Fibroblast of the aortic adventitia (primary cell): ENCODE results near the gene SH3YL1. TPM values are rescaled to one million over a fixed set of nuclear protein-coding genes. Genes with fewer than 3 reads are reported as not detected.

Experiments used
- DNase-seq: peaks from one replicate; pipeline ENCODE4 v3.0.0-alpha.2; 2010; ENCODE audit warnings: low read depth
- H3K4me3 ChIP-seq: 2 replicates; pipeline ENCODE4 v1.5.1; 2011; ENCODE audit warnings: low read depth, mild to moderate bottlenecking, control low read depth, low read length, moderate library complexity
- total RNA-seq: library from RNA; depleted of rRNA; stranded (reverse); fragments of >200 nt; gene quantifications from 2 replicates; pipeline ENCODE4 v1.2.3, GENCODE V29; 2012; ENCODE audit warnings: low replicate concordance
- TF ChIP-seq, protein P1 (sequence below): IDR thresholded peaks from 2 replicates; pipeline ENCODE4 v1.5.1; 2011; ENCODE audit warnings: mild to moderate bottlenecking, low read length, control low read depth, inconsistent platforms; ENCODE audit not compliant: insufficient read depth

SH3YL1 gene, protein sequence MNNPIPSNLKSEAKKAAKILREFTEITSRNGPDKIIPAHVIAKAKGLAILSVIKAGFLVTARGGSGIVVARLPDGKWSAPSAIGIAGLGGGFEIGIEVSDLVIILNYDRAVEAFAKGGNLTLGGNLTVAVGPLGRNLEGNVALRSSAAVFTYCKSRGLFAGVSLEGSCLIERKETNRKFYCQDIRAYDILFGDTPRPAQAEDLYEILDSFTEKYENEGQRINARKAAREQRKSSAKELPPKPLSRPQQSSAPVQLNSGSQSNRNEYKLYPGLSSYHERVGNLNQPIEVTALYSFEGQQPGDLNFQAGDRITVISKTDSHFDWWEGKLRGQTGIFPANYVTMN
- 51.2 and 123 TPM in 2 replicates for total RNA-seq

DNA sequence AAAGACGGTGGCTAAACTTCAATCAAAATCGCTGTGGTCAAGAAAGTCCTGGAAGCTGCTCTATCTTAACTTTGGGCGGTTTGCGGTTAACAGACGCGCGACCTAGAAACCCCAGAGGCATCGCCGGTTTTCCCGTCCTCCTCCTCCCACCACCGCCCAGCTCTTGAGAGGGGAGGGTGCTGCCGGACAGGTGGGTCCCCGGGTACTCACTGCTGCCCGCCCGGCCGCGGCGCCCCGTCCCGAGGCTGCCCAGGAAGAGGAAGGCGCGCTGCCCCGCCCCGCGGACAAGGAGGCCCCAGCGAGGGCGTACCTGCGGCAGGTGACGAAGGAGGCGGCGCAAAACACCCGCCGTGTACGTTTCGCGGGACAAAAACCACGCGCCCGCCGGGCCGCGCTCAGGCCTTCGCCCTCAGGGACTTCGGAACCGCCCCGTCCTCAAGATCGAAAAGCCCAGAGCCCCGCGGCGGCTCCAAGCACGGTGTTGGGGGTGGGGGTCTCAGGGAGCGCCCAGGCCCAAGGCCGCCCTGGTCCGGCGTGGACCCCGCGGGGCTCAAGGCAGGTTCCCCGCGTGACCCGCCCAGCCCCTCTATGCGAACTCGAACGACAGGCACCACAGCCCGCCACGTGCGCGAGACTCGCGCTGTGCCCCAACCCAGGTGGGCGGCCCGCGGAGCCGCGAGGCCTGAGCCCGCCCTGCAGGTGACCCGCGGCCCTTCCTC is at the start of gene SH3YL1:
TSS of gene SH3YL1 (minus strand) at position 259 of the 719 bp plus-strand sequence. CDS start at position 211, 48 bp downstream.
- peak within 1 kb of the TSS; percentile 98 for H3K4me3 ChIP-seq
- TF ChIP-seq, protein P1, sequence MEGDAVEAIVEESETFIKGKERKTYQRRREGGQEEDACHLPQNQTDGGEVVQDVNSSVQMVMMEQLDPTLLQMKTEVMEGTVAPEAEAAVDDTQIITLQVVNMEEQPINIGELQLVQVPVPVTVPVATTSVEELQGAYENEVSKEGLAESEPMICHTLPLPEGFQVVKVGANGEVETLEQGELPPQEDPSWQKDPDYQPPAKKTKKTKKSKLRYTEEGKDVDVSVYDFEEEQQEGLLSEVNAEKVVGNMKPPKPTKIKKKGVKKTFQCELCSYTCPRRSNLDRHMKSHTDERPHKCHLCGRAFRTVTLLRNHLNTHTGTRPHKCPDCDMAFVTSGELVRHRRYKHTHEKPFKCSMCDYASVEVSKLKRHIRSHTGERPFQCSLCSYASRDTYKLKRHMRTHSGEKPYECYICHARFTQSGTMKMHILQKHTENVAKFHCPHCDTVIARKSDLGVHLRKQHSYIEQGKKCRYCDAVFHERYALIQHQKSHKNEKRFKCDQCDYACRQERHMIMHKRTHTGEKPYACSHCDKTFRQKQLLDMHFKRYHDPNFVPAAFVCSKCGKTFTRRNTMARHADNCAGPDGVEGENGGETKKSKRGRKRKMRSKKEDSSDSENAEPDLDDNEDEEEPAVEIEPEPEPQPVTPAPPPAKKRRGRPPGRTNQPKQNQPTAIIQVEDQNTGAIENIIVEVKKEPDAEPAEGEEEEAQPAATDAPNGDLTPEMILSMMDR: no peak
- DNase-seq: peak; percentile 11

DNA sequence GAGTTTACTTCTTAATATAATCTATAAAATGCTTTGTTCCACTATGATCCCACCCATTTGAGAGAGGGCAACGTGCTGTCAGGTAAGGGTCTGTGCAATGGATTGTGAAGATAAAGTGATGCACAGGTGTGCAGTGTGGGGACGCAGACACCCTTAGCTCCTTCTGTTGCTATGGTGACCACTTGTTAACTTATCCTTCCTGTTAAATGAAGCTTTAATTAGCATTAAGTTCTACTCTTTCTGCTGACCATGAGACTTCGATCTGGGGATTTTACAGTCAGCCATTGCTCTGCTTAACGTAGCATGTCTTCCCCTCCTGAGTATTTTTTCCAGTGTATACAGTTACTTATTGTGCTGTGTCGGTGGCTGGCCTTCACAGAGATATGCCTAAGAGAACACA is 47.2 kb upstream of the SH3YL1 start:
- no peak for DNase-seq
- TF ChIP-seq, protein P1: no peak
- no peak overlapping the region for H3K4me3 ChIP-seq

DNA sequence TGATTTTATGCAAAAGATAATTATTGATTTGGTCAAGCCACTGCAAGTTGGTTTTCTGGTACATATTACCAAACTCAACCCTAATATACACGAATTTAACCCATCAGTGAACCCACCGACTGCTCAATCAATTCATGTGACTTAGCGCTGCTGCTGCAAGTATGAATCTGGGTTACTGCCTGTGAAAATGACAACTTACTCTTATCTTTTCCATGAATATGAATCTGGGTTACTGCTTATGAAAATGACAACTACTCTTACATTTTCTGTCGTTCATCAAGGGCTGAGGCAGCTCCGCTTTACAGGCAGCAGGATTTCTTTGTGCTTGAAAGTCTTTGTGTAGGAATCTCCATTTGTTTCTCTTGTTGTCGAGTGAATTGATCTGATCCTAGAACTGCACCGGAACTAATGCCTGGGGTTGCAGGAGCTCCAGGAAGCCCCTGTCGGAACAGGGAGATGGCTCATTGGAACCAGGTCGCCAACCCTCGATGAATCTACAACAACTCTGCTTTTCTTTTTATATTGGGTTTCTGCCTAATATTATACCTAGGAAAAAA is 46.2 kb upstream of the SH3YL1 start:
- no peak for DNase-seq
- TF ChIP-seq, protein P1: no peak
- H3K4me3 ChIP-seq: no peak overlapping the region

DNA sequence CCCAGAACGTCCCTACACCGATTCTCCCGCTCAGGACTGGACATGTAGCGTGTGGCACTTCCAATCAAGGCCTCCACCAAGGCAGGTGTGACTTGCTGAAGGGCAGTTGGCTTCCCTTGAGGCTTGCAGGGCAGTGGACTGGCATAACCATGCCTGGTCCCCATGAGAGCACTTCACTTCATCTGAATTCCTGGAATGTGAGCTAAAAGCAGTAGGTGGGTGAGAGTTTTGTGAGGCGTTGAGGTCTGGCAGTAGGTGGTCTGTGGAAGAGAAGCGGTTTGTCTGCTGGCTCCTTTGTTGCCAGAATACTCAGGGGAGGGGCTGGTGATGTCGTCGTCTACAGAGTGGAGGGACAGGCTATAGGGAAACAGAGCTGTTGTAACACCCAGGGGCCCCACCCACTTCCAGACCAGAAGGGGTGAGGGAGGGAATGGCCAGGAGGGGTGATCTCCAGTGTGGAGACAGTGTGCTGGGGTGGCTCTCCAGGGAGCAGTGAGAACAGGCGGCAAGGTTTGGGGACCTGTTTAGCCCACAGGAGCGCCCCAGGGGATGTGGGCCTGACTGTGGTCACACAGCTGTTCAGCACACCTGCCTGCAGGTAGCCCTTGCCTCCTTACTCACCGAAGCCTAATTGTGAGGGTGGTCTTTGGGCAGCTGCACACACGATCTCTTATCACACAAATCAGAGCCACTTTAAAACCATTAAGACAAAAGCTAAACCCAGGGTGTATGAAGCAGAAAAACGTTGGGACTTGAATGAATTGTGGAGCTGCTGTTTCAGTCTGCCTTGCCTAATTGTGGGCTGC is 45.5 kb upstream of the SH3YL1 start:
- no peak for DNase-seq
- TF ChIP-seq, protein P1: no peak
- H3K4me3 ChIP-seq: no peak overlapping the region

DNA sequence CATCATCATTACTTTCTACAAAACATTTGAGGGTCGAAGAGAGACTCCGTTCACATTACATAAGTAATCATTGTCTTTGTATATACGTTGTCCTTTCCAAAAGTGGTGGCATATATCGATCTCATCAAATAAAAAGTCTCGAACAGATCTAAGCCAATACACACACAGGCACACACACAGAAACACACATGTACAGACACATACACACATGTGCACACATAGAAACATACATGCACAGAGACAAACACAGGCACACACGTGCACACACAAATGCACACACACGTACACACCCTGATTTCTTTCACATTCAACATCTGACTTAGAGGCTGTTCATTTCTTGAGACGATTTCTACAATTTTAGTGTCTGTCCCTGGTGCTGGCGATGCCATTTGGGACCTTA is 41.5 kb upstream of the SH3YL1 start:
- DNase-seq: no peak
- H3K4me3 ChIP-seq: no peak overlapping the region
- TF ChIP-seq, protein P1: no peak

DNA sequence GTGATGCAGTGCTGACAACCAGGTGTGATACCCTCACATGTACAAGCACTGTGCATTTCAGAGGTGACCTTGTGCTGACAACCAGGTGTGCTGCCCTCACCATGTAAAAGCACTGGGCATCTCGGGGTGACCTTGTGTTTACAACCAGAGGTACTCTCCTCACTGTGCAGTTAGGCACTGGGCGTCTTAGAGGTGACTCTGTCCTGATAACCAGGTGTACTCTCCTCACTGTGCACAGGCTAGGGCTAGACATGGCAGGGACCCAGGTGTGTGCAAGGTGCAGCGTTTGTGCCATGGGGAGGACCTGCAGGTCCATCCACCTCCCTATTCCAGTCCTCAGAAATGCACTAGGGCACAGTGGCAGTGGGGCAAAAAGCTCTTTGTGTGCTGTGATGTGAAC is 32.5 kb upstream of the SH3YL1 start:
- DNase-seq: no peak
- H3K4me3 ChIP-seq: no peak overlapping the region
- TF ChIP-seq, protein P1: no peak
